Tongue (tissue), 1 donor: ENCODE results near the gene SPSB2. TPM values are rescaled to one million over a fixed set of nuclear protein-coding genes. Genes with fewer than 3 reads are reported as not detected.

Source experiments
- total RNA-seq: library from RNA; depleted of rRNA; stranded (reverse); fragments of >200 nt; gene quantifications from one replicate; pipeline ENCODE4 v1.2.3, GENCODE V29; 2014

The SPSB2 gene
- total RNA-seq, 1 donor from 2014 or later = 3.8 TPM

Other genes starting within 250 kb of the SPSB2 start
- 2.6 TPM for gene LPAR5, start 237.3 kb downstream of the SPSB2 start, total RNA-seq
- 1.5 TPM for gene ACRBP, start 225.9 kb downstream of the SPSB2 start, total RNA-seq
- 46.2 TPM for gene ING4, start 210.2 kb downstream of the SPSB2 start, total RNA-seq
- gene ZNF384, start 183.9 kb downstream of the SPSB2 start, total RNA-seq = 19.7 TPM
- 1.6 TPM for gene PIANP, start 172.5 kb downstream of the SPSB2 start, total RNA-seq
- 41.5 TPM for gene COPS7A, start 149.3 kb downstream of the SPSB2 start, total RNA-seq
- gene MLF2, start 120.2 kb downstream of the SPSB2 start, total RNA-seq = 103 TPM
- gene PTMS, start 106.9 kb downstream of the SPSB2 start, total RNA-seq = 102 TPM
- gene LAG3, start 100.8 kb downstream of the SPSB2 start, total RNA-seq = not detected
- gene CD4, start 83.8 kb downstream of the SPSB2 start, total RNA-seq = 3.7 TPM
- 13.1 TPM for gene GPR162, start 51.5 kb downstream of the SPSB2 start, total RNA-seq
- 45.5 TPM for gene P3H3, start 44.9 kb downstream of the SPSB2 start, total RNA-seq
- 5.8 TPM for gene GNB3, start 32.4 kb downstream of the SPSB2 start, total RNA-seq
- 5.9 TPM for gene CDCA3, start 22.0 kb downstream of the SPSB2 start, total RNA-seq
- gene USP5, start 21.2 kb downstream of the SPSB2 start, total RNA-seq = 67.0 TPM
- gene TPI1, start 5.8 kb downstream of the SPSB2 start, total RNA-seq = 1,153 TPM
- gene LRRC23, start 31.5 kb upstream of the SPSB2 start, total RNA-seq = 5.9 TPM
- 5.5 TPM for gene ENO2, start 41.3 kb upstream of the SPSB2 start, total RNA-seq
- 34.3 TPM for gene ATN1, start 54.7 kb upstream of the SPSB2 start, total RNA-seq
- not detected for gene RNU7-1, start 70.5 kb upstream of the SPSB2 start, total RNA-seq
- gene C12orf57, start 70.7 kb upstream of the SPSB2 start, total RNA-seq = 135 TPM
- gene PTPN6, start 78.1 kb upstream of the SPSB2 start, total RNA-seq = 11.4 TPM
- gene PHB2, start 97.4 kb upstream of the SPSB2 start, total RNA-seq = 238 TPM
- gene EMG1, start 97.6 kb upstream of the SPSB2 start, total RNA-seq = 31.3 TPM
- gene LPCAT3, start 145.2 kb upstream of the SPSB2 start, total RNA-seq = 13.1 TPM
- 87.7 TPM for gene C1S, start 187.4 kb upstream of the SPSB2 start, total RNA-seq
- gene C1R, start 219.1 kb upstream of the SPSB2 start, total RNA-seq = 100 TPM
- 23.1 TPM for gene C1RL, start 235.9 kb upstream of the SPSB2 start, total RNA-seq